ENCODE data around the gene PNMA8A.

Gene PNMA8A

DNA sequence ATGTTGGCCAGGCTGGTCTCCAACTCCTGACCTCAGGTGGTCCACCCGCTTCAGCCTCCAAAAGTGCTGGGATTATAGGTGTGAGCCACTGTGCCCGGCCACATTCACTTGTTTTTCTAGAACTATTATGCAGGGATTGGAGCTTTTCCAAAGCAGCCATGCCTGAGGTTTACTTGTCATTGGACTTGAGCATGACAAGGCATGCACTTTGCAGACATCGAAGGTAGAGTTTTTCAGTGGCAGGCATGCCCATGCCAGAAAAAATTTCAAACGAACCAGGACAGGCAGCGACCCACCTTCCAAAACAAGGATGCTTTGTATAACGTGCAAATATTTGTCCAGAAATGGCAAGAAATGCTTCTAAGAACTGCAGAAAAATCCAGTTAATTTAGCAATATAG is 17.7 kb downstream of the PNMA8A start:
- TF ChIP-seq, protein P1, sequence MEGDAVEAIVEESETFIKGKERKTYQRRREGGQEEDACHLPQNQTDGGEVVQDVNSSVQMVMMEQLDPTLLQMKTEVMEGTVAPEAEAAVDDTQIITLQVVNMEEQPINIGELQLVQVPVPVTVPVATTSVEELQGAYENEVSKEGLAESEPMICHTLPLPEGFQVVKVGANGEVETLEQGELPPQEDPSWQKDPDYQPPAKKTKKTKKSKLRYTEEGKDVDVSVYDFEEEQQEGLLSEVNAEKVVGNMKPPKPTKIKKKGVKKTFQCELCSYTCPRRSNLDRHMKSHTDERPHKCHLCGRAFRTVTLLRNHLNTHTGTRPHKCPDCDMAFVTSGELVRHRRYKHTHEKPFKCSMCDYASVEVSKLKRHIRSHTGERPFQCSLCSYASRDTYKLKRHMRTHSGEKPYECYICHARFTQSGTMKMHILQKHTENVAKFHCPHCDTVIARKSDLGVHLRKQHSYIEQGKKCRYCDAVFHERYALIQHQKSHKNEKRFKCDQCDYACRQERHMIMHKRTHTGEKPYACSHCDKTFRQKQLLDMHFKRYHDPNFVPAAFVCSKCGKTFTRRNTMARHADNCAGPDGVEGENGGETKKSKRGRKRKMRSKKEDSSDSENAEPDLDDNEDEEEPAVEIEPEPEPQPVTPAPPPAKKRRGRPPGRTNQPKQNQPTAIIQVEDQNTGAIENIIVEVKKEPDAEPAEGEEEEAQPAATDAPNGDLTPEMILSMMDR (conservative IDR thresholded peaks at IDR 0.05; ENCODE audit: low read length): no peak
- no peak for DNase-seq (ENCODE audit: low read depth)
- H3K4me3 ChIP-seq (ENCODE audit: low read length): no peak overlapping the region

- TF ChIP-seq, protein P1 (conservative IDR thresholded peaks at IDR 0.05; ENCODE audit: low read length): no peak
- no peak for DNase-seq (ENCODE audit: low read depth)
- no peak overlapping the region for H3K4me3 ChIP-seq (ENCODE audit: low read length)
Measured at GRCh38 chr19:46452186-46452585, 19.2 kb downstream of the PNMA8A start.

DNA sequence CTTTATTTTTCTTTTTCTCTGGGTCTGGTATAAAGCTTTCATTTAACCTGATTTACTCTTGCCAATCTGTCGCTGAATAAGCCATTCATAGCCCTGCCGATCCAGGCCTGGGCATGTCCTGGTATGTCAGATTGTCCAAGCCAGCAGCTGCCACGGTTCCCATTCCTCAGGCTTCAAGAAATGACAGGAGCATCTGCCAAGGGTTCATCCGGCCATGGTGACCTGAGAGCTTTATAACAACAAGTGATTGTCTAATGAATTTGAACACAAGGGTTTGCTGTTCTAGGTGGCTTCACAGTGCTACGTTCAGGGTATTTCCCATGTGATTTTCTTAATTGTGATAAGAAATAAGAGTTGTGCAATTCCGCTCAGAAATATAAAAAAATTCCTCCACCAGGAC is 20.0 kb downstream of the PNMA8A start:
- DNase-seq (ENCODE audit: low read depth): no peak
- no peak overlapping the region for H3K4me3 ChIP-seq (ENCODE audit: low read length)
- TF ChIP-seq, protein P1 (conservative IDR thresholded peaks at IDR 0.05; ENCODE audit: low read length): no peak

DNA sequence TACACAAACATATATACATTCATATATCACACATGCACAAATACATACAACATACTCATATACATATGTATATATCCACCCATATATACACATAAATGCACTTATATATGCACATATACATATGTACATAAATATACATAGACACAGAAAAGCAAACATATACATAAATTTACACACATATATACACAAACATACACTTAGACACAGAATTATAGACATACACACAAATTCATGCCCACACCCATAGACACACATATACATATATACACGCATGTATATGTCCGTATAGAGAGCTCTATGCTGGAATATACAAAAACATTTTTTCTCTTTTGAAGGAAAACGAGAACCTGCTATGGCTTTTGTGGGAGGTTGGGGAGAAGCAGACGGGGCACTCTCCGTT is 20.6 kb downstream of the PNMA8A start:
- TF ChIP-seq, protein P1 (conservative IDR thresholded peaks at IDR 0.05; ENCODE audit: low read length): no peak
- DNase-seq (ENCODE audit: low read depth): no peak
- no peak overlapping the region for H3K4me3 ChIP-seq (ENCODE audit: low read length)

DNA sequence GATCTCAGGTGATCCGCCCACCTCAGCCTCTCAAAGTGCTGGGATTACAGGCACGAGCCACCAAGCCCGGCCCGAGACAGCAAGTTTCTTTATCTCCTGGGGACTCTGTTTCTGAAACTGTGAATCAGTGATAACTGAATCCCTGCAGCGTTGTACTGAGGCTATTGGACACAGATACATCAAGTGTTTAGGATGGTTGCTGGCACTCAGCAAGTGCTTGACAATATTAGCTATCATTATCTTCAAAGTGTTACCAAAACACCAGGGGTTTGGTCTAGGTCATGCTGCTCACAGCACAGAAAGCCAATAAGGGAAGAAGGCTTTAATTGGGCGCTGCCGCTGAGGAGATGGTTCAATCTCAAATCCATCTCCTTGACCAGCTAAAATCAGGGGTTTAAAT is 22.1 kb downstream of the PNMA8A start:
- DNase-seq (ENCODE audit: low read depth): no peak
- H3K4me3 ChIP-seq (ENCODE audit: low read length): no peak overlapping the region
- TF ChIP-seq, protein P1 (conservative IDR thresholded peaks at IDR 0.05; ENCODE audit: low read length): no peak

GRCh38 chr19:46448601-46449000 is 22.8 kb downstream of the PNMA8A start:
- DNase-seq (ENCODE audit: low read depth): no peak
- no peak overlapping the region for H3K4me3 ChIP-seq (ENCODE audit: low read length)
- TF ChIP-seq, protein P1 (conservative IDR thresholded peaks at IDR 0.05; ENCODE audit: low read length): no peak

DNA sequence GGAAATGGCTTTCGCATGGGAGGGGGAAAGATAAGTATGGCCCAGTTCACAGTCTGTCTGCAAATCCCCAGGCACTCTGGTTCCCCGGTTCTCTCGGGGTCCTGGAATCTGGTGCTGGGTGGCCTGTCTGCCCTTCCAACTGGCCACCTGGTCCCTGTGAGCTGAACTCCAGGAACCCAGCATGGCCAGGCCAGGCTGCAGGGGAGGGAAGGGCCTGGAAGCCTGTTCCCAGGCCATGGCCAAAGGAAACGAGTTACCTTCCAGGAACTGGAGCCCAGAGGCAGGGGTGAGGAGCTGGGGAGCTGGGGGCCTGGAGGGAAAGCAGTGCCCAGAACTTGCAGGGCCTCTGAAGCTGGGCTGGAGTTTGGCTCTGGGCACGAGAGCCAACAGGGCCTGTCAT is 23.5 kb downstream of the PNMA8A start:
- DNase-seq (ENCODE audit: low read depth): no peak
- no peak overlapping the region for H3K4me3 ChIP-seq (ENCODE audit: low read length)
- TF ChIP-seq, protein P1 (conservative IDR thresholded peaks at IDR 0.05; ENCODE audit: low read length): no peak

All from AG10803 (cell line).